Thyroid gland (tissue), 4 donors: ENCODE data around the gene TCEAL2.
"Not testable (repeated sequence)": the region's sequence is repeated elsewhere in the genome, so short reads cannot be mapped to it uniquely, and the experiment has no call there.

Source experiments
- CTCF ChIP-seq, 6 experiments: fragments of 200-600 bp in 3 of 6; fragments of 450-650 bp in 3 of 6; sonication (generic) in 3 of 6; IDR thresholded peaks; one replicate each; pipeline ENCODE4 v1.5.1; 2016 to 2019; ENCODE audit warnings: antibody characterized with exemption in 6 of 6, mild to moderate bottlenecking in 2 of 6, inconsistent platforms in 1 of 6, moderate library complexity in 1 of 6
- POLR2A ChIP-seq, 2 donors: fragments of 450-650 bp; IDR thresholded peaks; one replicate each; pipeline ENCODE4 v1.6.1; 2017; ENCODE audit warnings: antibody characterized with exemption in 2 of 2, mild to moderate bottlenecking in 2 of 2, moderate library complexity in 1 of 2

DNA sequence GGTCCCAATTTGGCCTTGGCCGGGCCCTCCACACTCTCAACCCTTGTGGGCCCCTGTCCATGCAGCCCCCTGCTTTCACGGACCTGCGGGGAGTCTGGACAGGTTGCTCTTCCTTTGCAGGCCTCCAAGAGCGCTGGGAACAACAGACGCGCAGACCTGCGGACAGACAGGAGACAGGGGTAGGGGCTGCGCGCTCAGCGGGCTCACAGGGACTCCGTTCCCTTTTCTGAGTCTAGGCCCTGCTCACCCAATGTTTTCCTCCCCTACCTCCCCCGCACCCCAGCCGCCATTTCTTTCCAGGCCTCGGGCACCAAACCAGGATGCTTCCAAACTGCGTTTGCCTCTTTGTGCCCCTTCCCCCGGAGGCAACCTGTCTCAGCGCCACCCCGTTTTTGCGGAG, 16.2 kb downstream of the TCEAL2 start:
- not testable (repeated sequence) for TF ChIP-seq CTCF, POLR2A (IDR thresholded peaks at IDR 0.05)
